ENCODE measurements around the gene MTCL1.

Gene MTCL1

DNA sequence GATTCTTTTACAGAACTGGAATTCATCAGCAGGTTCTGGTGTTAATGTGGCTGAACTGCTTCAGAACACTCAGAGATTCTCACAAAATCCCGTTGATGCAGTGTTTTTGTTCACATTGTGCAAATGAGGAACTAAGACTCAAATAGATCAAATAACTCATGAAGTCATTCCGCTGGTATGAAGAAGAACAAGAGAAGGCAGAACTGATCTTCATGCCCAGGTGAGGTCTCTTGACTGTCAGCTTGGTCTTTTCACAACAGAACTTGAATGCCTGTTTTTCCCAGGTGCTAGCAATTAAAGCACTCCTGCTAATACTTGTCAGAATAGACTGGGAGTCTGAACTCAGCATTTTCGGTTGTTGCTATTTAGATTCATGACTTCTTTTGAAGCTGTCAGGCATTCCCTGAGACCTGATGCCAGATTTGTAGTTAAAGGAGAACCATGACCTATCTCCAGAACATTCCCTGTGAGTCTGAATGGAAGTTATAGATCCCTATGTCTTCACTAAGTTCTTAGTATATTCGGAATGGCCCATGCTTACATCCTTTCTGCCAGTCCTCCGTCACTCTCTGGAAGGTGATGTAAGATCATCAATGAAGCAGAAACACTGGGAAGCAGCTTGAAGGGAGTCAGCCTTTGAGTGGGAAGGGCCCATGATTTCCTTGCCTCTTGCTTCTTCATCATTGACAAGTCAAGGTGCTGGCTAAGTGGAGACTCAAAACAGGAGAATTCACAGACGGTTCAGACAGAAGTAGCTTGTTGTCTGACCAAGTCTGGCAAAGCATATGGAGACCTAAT, 155.7 kb downstream of the MTCL1 start:
- Histone ChIP-seq H3K4me1 (ENCODE audit: insufficient read depth, poor library complexity, severe bottlenecking) (peaks cover 16% of the 10 kb centered on the region), H3K27me3 (ENCODE audit: insufficient read depth, poor library complexity, severe bottlenecking) (no peaks in the 10 kb centered on the region), H3K4me3 (ENCODE audit: severe bottlenecking) (no peak overlapping the region), H3K9me3 (ENCODE audit: severe bottlenecking) (no peaks in the 10 kb centered on the region), H3K27ac (ENCODE audit: poor library complexity, severe bottlenecking) (no peak overlapping the region), H3K36me3 (ENCODE audit: low read depth) (no peaks in the 10 kb centered on the region)
- DNase-seq (ENCODE audit: low spot score) (no peak), ATAC-seq (ENCODE audit: low read depth) (no peak)
- TF ChIP-seq, protein P1, sequence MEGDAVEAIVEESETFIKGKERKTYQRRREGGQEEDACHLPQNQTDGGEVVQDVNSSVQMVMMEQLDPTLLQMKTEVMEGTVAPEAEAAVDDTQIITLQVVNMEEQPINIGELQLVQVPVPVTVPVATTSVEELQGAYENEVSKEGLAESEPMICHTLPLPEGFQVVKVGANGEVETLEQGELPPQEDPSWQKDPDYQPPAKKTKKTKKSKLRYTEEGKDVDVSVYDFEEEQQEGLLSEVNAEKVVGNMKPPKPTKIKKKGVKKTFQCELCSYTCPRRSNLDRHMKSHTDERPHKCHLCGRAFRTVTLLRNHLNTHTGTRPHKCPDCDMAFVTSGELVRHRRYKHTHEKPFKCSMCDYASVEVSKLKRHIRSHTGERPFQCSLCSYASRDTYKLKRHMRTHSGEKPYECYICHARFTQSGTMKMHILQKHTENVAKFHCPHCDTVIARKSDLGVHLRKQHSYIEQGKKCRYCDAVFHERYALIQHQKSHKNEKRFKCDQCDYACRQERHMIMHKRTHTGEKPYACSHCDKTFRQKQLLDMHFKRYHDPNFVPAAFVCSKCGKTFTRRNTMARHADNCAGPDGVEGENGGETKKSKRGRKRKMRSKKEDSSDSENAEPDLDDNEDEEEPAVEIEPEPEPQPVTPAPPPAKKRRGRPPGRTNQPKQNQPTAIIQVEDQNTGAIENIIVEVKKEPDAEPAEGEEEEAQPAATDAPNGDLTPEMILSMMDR (IDR thresholded peaks at IDR 0.05; ENCODE audit: poor library complexity, severe bottlenecking) = no peak

DNA sequence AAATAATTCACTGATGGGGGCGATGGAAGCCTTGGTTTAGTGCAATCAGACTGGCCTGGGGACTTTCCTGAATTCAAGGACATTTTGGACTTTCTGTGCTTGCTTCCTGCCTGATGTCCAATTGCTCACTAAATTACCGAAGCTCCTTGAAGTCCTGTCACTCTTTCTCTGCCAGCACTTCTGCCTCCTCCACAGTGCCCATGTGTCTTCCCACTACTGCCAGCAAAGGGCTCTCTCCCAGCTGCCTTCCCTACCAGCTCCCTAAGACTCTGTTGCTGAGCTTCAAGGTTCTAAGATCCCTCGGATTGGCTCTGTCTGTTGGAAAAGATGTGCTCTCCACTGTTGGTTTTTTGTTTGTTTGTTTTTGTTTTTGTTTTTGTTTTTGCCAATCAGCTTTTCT, 158.1 kb downstream of the MTCL1 start:
- no peak overlapping the region for H3K4me3 ChIP-seq (ENCODE audit: severe bottlenecking)
- H3K27me3 ChIP-seq (ENCODE audit: insufficient read depth, poor library complexity, severe bottlenecking) = no peaks in the 10 kb centered on the region
- no peaks in the 10 kb centered on the region for H3K9me3 ChIP-seq (ENCODE audit: severe bottlenecking)
- peaks cover 9% of the 10 kb centered on the region for H3K4me1 ChIP-seq (ENCODE audit: insufficient read depth, poor library complexity, severe bottlenecking)
- no peak overlapping the region for H3K27ac ChIP-seq (ENCODE audit: poor library complexity, severe bottlenecking)
- TF ChIP-seq, protein P1 (IDR thresholded peaks at IDR 0.05; ENCODE audit: poor library complexity, severe bottlenecking) = no peak
- DNase-seq (ENCODE audit: low spot score) (no peak), ATAC-seq (ENCODE audit: low read depth) (no peak)
- no peaks in the 10 kb centered on the region for H3K36me3 ChIP-seq (ENCODE audit: low read depth)

GRCh38 chr18:8865934-8866333, 160.6 kb downstream of the MTCL1 start:
- no peaks in the 10 kb centered on the region for H3K27me3 ChIP-seq (ENCODE audit: insufficient read depth, poor library complexity, severe bottlenecking)
- H3K36me3 ChIP-seq (ENCODE audit: low read depth) = no peaks in the 10 kb centered on the region
- no peaks in the 10 kb centered on the region for H3K4me1 ChIP-seq (ENCODE audit: insufficient read depth, poor library complexity, severe bottlenecking)
- DNase-seq (ENCODE audit: low spot score) = no peak
- H3K4me3 ChIP-seq (ENCODE audit: severe bottlenecking) = no peak overlapping the region
- no peak for ATAC-seq (ENCODE audit: low read depth)
- no peak overlapping the region for H3K27ac ChIP-seq (ENCODE audit: poor library complexity, severe bottlenecking)
- TF ChIP-seq, protein P1 (IDR thresholded peaks at IDR 0.05; ENCODE audit: poor library complexity, severe bottlenecking) = no peak
- no peaks in the 10 kb centered on the region for H3K9me3 ChIP-seq (ENCODE audit: severe bottlenecking)

GRCh38 chr18:8866679-8867078, 161.3 kb downstream of the MTCL1 start:
- Histone ChIP-seq H3K4me3 (ENCODE audit: severe bottlenecking) (no peak overlapping the region), H3K4me1 (ENCODE audit: insufficient read depth, poor library complexity, severe bottlenecking) (peaks cover 2% of the 10 kb centered on the region), H3K27ac (ENCODE audit: poor library complexity, severe bottlenecking) (no peak overlapping the region), H3K9me3 (ENCODE audit: severe bottlenecking) (no peaks in the 10 kb centered on the region), H3K27me3 (ENCODE audit: insufficient read depth, poor library complexity, severe bottlenecking) (no peaks in the 10 kb centered on the region), H3K36me3 (ENCODE audit: low read depth) (no peaks in the 10 kb centered on the region)
- no peak for ATAC-seq (ENCODE audit: low read depth)
- TF ChIP-seq, protein P1 (IDR thresholded peaks at IDR 0.05; ENCODE audit: poor library complexity, severe bottlenecking) = no peak
- DNase-seq (ENCODE audit: low spot score) = no peak

- TF ChIP-seq, protein P1 (IDR thresholded peaks at IDR 0.05; ENCODE audit: poor library complexity, severe bottlenecking) = no peak
- H3K9me3 ChIP-seq (ENCODE audit: severe bottlenecking) = no peaks in the 10 kb centered on the region
- H3K4me3 ChIP-seq (ENCODE audit: severe bottlenecking) = no peak overlapping the region
- DNase-seq (ENCODE audit: low spot score) = no peak
- H3K27ac ChIP-seq (ENCODE audit: poor library complexity, severe bottlenecking) = no peak overlapping the region
- peaks cover 2% of the 10 kb centered on the region for H3K4me1 ChIP-seq (ENCODE audit: insufficient read depth, poor library complexity, severe bottlenecking)
- no peaks in the 10 kb centered on the region for H3K36me3 ChIP-seq (ENCODE audit: low read depth)
- no peak for ATAC-seq (ENCODE audit: low read depth)
- H3K27me3 ChIP-seq (ENCODE audit: insufficient read depth, poor library complexity, severe bottlenecking) = no peaks in the 10 kb centered on the region
Measured at GRCh38 chr18:8868276-8868675, 162.9 kb downstream of the MTCL1 start.
